Stimulated activated naive CD8-positive, alpha-beta T cell treated with anti-CD3 and anti-CD28 coated beads, Interleukin-15, Interleukin-2, amounts not matched to agents 100 U/mL and 50 U/mL, for 24 hours (primary cell): ENCODE measurements around the gene SPDYE4.

Source experiments
- ATAC-seq: fragments of 150-1000 bp; cut with Tn5 transposase; one replicate; pipeline ENCODE4 v1.10.0; 2021
- DNase-seq: peaks from one replicate; pipeline ENCODE4 v3.0.0; 2021

SPDYE4 gene

DNA sequence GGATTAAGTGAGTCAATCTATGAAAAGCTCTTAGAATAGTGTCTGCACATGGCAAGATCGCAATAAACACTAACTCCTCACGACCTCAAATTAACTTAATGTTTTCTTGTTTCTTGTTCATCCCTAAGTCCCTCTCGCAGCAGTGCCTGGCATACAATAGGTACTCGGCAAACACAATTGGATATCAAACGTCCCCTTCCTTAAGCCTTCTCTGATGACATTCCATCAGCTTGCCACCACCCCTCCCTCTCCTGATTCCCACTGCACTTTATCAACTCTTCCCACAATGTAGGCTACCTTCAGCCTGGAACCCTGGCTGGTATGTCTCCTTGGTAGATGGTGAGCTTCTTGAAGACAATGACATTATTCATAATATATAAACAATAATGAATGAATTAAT is 47.1 kb downstream of the SPDYE4 start:
- no peak for DNase-seq
- ATAC-seq = no peak

DNA sequence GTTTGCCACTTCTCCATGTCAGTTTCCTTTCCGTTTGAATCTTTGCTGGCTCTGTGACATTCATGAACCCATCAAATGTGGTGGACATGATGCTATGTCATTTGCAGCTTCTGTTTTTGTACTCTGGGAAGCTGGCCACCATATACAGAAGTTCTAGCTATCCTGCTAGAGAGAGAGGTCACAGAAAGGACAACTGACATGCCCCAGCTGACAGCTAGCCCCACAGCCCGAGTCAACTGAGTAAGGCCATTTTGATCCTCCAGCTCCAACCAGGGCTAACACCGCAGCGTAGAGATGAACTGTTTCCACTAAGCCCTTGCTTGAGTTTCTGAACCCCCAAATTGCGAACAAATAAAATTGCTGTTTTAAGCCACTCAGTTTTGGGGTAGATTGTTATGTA is 47.5 kb downstream of the SPDYE4 start:
- ATAC-seq (no peak), DNase-seq (no peak)

DNA sequence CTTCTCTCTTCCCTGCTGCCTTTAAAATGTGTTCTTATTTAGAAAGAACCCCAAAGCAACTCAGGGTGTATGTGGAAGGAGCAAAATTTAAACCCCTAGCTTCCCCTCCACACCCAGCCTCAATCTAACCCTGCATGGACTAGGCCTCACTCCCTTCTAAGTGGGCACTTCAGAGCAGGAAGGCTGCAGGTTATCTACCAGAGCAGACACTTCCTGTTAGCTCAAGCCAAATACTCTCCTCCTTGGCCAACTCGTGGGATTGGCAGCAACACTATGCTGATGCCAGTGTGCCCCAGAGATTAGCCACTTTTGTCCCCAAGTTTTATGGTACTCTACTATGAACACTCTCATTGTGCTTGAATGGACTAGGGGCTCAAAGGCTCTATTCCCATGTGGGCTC is 49.3 kb downstream of the SPDYE4 start:
- DNase-seq (no peak), ATAC-seq (no peak)

DNA sequence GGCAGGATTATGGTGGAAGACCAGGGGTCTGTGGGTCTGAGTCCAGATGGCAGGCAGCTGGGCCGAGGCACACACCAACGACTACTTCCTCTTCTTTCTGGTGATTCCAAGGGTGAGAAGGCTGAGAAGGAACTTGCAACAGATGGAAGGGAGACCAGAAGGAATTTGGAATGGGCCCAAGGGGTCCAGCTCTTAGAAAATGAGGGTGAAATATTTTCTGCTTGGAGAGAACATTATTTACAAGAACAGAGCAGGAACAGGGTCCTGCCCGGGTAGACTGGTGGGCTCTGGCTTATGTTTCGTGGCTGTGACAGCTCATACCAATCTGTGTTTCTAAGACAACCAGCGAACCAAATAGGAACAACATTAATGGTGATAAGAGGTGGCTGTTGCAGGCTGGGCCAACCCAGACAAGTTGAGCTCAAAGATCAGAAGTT is 50.3 kb downstream of the SPDYE4 start:
- DNase-seq = no peak

DNA sequence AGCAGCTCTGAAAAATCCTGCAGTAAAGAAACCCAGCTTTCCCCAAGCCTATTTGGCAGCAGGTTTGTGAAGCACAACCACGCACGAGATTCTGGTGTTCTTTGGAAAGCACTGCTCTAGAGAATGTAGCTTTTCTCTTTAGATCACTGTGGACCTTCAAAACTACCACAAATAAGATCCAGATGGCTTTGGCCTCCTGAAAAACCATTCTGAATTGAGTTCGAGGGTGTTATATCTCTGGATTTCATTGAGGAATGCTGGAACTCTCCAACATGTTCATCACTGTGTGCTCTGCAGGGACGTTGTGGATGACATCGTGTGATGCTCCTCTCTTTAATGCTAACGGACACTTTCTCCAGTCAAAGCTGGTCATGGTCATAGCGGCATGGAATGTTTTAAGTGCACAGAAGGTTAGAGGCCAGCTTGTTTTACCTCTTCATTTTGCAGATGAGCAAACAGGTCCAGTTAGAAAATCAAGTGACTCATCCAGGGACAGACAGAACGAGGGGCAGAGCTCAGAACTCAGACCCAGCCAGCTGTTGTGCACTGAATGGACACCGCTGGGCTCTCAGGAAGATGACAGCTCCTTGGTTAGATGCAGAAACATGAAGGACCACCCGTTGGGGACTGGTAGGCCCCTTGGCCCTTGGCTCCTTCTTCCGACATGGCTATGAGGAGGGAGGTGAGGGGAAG is 50.9 kb downstream of the SPDYE4 start:
- no peak for DNase-seq
- no peak for ATAC-seq

More for the DNA sequence above, 50.3 kb downstream of the SPDYE4 start:
- ATAC-seq = no peak

- ATAC-seq = no peak
- DNase-seq = no peak
Measured at GRCh38 chr17:8706431-8706830, 51.9 kb downstream of the SPDYE4 start.

DNA sequence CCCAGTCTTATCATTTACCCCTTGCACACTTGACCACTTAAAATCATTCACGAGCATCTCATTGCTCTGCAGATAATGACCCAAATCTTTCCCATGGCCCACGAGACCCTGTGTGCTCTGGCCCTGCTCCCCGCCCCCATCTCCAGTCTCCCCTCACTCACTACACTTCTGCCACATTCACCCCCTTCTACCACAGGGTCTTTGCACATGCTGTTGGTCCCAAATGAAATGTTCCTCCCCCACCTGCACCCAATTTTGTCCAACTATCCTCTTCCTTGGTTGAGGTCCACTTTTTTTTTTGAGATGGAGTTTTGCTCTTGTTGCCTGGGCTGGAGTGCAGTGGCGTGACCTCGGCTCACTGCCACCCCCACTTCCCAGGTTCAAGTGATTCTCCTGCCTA is 52.9 kb downstream of the SPDYE4 start:
- ATAC-seq (no peak), DNase-seq (no peak)

DNA sequence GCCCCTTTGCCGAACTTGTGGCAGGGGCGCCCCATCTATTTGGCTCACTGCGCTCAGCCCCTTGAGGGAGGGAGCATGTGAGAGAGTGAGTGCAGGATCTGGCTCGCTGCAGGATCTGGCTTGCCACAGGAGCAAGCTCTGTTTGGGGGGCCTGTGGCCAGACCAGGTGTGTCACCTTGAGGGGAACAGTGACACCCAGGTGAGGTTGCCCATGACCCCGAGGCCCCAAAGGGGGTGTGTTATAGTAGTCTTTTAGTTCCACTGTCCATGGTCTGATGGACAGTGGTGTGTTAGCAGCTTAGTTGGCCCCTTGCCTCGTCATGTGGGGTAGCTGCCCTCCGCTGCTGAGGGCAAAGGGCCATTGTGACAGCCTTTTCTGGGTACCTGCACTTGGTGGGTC is 55.3 kb downstream of the SPDYE4 start:
- DNase-seq = no peak
- ATAC-seq = no peak

GRCh38 chr17:8701754-8702153 is 56.6 kb downstream of the SPDYE4 start:
- DNase-seq = no peak
- no peak for ATAC-seq

GRCh38 chr17:8701221-8701620 is 57.1 kb downstream of the SPDYE4 start:
- DNase-seq = no peak
- ATAC-seq = no peak
